GM12892 (cell line): Measurements from ENCODE around the gene ACTR10. TPM values are rescaled to one million over a fixed set of nuclear protein-coding genes. Genes with fewer than 3 reads are reported as not detected.
A peak's percentile ranks its signal among the peaks of the same experiment; 100 is the strongest.

Experiments
- DNase-seq: peaks from one replicate; pipeline ENCODE4 v3.0.0; 2011; ENCODE audit not compliant: insufficient read length
- FAIRE-seq: peaks from 2 replicates; lab custom pipeline; 2011; peaks lifted over from hg19 to GRCh38; lab: Jason Lieb, UNC
- POLR2A ChIP-seq: IDR thresholded peaks from 2 replicates; pipeline ENCODE4 v1.6.1; 2011; ENCODE audit warnings: low read depth, low read length, control low read depth
- POLR2AphosphoS5 ChIP-seq: IDR thresholded peaks from 2 replicates; pipeline ENCODE4 v1.6.1; 2011; ENCODE audit warnings: low read depth, low read length, control low read depth
- TAF1 ChIP-seq: IDR thresholded peaks from 2 replicates; pipeline ENCODE4 v1.6.1; 2011; ENCODE audit warnings: low read depth, mild to moderate bottlenecking, control low read depth, low read length, borderline replicate concordance
- polyA plus RNA-seq: library from polyadenylated mRNA; unstranded; fragments of >200 nt; gene quantifications from one replicate; pipeline ENCODE4 v1.2.1, GENCODE V29; 2012; ENCODE audit warnings: missing spikeins, inconsistent platforms; ENCODE audit not compliant: missing spikeins

The ACTR10 gene
- 37.3 TPM for polyA plus RNA-seq

- peak; percentile 61; the same call in 1 of the 2 replicates for TF ChIP-seq TAF1
- peak; percentile 78 for TF ChIP-seq POLR2AphosphoS5
- TF ChIP-seq POLR2A, result peak; percentile 87
- DNase-seq (peak; percentile 66), FAIRE-seq (peak; percentile 95)
These were observed at the start of gene ACTR10 for GRCh38 chr14:58199726-58200479. Gene ACTR10 (plus strand): TSS chr14:58200149. CDS start chr14:58200218, 69 bp downstream.

GRCh38 chr14:58150243-58150805 lies 49.6 kb upstream of the ACTR10 start:
- TF ChIP-seq POLR2A (no peak), TAF1 (no peak), POLR2AphosphoS5 (no peak)
- FAIRE-seq, result no peak
- DNase-seq, result no peak

GRCh38 chr14:58151133-58152013 lies 48.6 kb upstream of the ACTR10 start:
- FAIRE-seq (no peak), DNase-seq (peak; percentile 13)
- TF ChIP-seq TAF1 (no peak), POLR2A (no peak), POLR2AphosphoS5 (no peak)

GRCh38 chr14:58152014-58152857 lies 47.7 kb upstream of the ACTR10 start, which contains the start of gene ARMH4:
Gene ARMH4 (minus strand): TSS chr14:58152213. CDS start chr14:58139358, 12,855 bp downstream.
- TF ChIP-seq TAF1 (no peak), POLR2A (no peak), POLR2AphosphoS5 (no peak)
- FAIRE-seq (peak; percentile 65), DNase-seq (peak; percentile 56)

- FAIRE-seq (no peak), DNase-seq (no peak)
- TF ChIP-seq POLR2A, result no peak
- no peak for TF ChIP-seq POLR2AphosphoS5
- no peak for TF ChIP-seq TAF1
These were observed 39.4 kb upstream of the ACTR10 start for GRCh38 chr14:58160561-58160960.

- TF ChIP-seq POLR2AphosphoS5, result no peak
- TF ChIP-seq POLR2A, result no peak
- TF ChIP-seq TAF1, result no peak
- DNase-seq (peak; percentile 23), FAIRE-seq (peak; percentile 17)
These were observed 33.7 kb upstream of the ACTR10 start for GRCh38 chr14:58166005-58166983.

GRCh38 chr14:58167057-58167456 lies 32.9 kb upstream of the ACTR10 start:
- FAIRE-seq, result no peak
- TF ChIP-seq TAF1, result no peak
- TF ChIP-seq POLR2AphosphoS5, result no peak
- TF ChIP-seq POLR2A, result no peak
- DNase-seq, result no peak

GRCh38 chr14:58167891-58168290 lies 32.1 kb upstream of the ACTR10 start:
- FAIRE-seq, result no peak
- no peak for TF ChIP-seq TAF1
- DNase-seq, result no peak

- no peak for TF ChIP-seq POLR2AphosphoS5
- TF ChIP-seq TAF1, result no peak
- TF ChIP-seq POLR2A, result no peak
- DNase-seq (peak; percentile 26), FAIRE-seq (peak; percentile 53)
These were observed 28.9 kb upstream of the ACTR10 start for GRCh38 chr14:58171090-58171489.

- no peak for DNase-seq
- no peak for FAIRE-seq
- TF ChIP-seq TAF1, result no peak
- TF ChIP-seq POLR2AphosphoS5, result no peak
- TF ChIP-seq POLR2A, result no peak
These were observed 22.8 kb upstream of the ACTR10 start for GRCh38 chr14:58177125-58177524.
